Measurements from ENCODE around the gene NDUFS6.

NDUFS6 gene

DNA sequence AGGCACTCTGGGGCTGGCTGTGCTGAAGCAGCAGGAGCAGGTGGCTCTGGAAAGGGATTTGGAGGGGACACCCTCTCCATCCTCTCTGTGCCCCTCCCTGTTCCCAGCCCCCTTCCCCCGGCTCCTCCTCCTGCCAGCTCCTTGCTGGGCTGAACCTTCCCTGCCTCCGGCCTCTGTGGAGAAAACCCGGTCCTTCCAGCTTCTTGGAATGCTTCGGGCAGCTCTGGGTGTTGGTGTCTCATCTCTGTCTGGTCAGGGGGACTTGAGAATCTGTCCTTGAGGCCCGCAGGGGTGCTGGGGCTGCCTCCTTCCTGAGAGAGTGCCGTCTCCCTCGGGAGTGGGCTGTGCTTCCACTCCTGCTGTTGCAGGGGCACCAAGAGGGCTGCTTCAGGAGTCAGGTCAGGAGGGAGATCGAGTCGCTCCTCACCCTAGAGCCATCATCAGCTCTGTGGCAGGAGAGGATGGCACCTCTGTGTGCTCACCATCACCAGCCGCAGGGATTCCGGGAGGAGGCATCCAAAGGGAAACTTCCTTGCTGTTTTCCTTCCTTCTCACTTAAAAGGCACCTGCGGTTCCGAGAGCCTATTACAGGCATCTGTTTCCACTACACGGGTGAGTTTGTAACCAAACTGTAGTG is 30.6 kb downstream of the NDUFS6 start:
- CTCF ChIA-PET = no interaction called here
- TF ChIP-seq, protein P1, sequence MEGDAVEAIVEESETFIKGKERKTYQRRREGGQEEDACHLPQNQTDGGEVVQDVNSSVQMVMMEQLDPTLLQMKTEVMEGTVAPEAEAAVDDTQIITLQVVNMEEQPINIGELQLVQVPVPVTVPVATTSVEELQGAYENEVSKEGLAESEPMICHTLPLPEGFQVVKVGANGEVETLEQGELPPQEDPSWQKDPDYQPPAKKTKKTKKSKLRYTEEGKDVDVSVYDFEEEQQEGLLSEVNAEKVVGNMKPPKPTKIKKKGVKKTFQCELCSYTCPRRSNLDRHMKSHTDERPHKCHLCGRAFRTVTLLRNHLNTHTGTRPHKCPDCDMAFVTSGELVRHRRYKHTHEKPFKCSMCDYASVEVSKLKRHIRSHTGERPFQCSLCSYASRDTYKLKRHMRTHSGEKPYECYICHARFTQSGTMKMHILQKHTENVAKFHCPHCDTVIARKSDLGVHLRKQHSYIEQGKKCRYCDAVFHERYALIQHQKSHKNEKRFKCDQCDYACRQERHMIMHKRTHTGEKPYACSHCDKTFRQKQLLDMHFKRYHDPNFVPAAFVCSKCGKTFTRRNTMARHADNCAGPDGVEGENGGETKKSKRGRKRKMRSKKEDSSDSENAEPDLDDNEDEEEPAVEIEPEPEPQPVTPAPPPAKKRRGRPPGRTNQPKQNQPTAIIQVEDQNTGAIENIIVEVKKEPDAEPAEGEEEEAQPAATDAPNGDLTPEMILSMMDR (IDR thresholded peaks at IDR 0.05; ENCODE audit: insufficient read depth, low read length, missing control alignments) = no peak
- POLR2A ChIA-PET = no interaction called here
- DNase-seq (ENCODE audit: low read depth, low spot score) = no peak
- no peak overlapping the region for H3K4me3 ChIP-seq (ENCODE audit: low read depth, low read length)

DNA sequence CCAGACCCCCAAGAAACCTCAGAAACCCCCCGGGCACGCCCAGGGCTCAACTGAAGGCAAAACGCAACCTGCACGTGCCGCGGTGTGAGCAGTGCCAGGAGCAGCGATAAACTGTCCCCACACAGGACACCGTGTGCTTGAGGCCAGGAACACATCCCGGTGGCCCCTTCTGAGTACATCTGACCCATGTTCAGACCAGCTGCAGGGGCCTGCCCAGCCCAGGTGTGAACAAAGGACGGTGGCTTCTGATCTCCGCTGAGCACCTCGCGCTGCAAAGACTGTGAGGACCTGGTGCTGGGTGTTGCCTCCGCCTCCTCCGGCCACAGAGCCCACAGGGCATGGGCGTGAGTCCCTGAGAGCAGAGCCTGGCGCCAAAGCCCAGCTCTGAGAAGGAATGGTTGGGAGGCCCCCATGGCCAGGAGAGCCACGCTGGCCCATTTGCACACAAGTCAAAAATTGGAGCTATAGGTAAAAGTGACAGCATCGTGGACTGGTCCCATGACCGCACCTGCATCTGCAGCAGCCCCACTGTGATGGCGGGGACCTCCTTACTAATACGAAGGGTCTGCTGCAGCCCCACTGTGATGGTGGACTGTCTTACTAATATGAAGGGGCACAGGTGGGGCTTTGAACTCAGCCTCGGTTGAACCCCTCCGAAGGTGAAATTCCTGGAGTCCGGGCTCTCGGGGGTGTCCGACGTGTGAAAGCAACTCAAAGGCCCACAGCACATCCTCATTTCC is 31.5 kb downstream of the NDUFS6 start:
- POLR2A ChIA-PET = no interaction called here
- TF ChIP-seq, protein P1 (IDR thresholded peaks at IDR 0.05; ENCODE audit: insufficient read depth, low read length, missing control alignments) = no peak
- no peak for DNase-seq (ENCODE audit: low read depth, low spot score)
- CTCF ChIA-PET = no interaction called here
- H3K4me3 ChIP-seq (ENCODE audit: low read depth, low read length) = no peak overlapping the region

DNA sequence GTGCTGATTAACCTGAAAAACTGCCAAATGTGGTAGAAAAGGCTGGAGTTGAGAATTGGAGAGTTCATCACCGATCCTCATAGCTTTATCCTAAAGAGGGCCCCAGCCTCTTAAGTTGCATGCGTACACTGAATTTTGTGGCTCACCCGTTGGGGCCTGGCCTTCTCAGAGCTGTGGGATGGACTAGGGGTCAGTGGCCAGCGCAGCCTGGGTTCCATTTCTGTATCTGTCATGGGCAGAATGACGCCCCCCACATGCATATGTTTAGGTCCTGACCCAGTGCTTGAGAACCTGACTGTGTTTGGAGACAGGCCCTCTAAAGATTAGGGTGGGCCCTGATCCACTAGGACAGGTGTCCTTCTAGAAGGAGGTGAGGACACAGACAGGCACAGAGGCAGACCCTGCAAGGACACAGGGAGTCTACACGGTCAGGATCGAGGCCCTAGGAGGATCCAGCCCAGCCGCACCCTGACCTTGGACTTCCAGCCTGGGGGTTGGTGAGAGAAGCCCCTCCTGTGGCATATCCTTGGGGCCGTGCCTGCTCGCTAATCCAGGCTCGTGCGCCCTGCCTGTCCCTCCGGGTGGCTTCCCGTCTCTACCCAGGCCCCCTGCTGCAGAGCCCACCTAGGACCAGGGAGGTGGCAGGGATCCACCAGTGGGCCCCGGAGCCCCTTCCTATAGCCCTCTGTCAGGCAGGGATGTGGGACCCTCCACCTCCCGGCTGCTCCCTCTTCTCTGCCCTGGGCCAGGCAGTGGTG is 32.2 kb downstream of the NDUFS6 start:
- TF ChIP-seq, protein P1 (IDR thresholded peaks at IDR 0.05; ENCODE audit: insufficient read depth, low read length, missing control alignments) = no peak
- ChIA-PET POLR2A (no interaction called here), CTCF (no interaction called here)
- DNase-seq (ENCODE audit: low read depth, low spot score) = no peak
- H3K4me3 ChIP-seq (ENCODE audit: low read depth, low read length) = no peak overlapping the region

DNA sequence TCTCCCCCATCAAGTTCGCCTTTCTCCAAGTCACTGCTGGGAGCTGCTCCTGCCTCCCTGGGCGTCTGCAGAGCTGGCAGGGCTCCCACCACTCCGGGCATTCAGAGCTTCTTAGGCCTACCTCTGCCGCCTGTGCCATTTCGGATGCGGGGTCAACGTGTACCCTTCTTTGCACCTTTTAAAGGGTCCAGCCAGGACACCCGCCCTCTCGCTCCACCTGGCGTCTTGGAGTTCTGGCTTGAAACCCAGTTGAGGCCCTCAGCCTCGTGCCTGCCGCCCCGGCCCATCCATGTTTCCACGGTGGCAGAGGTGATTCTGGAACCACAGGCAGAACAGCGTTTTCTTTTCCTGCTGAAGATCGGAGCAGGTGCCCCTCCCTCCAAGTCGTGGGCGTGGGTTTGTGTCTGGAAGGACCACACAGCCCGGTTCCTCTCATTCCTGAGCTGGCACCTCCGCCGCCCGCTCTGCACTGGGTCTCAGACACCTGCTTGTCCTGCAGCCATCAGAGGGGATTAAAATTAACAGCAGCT is 32.9 kb downstream of the NDUFS6 start:
- TF ChIP-seq, protein P1 (IDR thresholded peaks at IDR 0.05; ENCODE audit: insufficient read depth, low read length, missing control alignments) = no peak
- H3K4me3 ChIP-seq (ENCODE audit: low read depth, low read length) = no peak overlapping the region
- POLR2A ChIA-PET = no interaction called here
- CTCF ChIA-PET = no interaction called here
- no peak for DNase-seq (ENCODE audit: low read depth, low spot score)

DNA sequence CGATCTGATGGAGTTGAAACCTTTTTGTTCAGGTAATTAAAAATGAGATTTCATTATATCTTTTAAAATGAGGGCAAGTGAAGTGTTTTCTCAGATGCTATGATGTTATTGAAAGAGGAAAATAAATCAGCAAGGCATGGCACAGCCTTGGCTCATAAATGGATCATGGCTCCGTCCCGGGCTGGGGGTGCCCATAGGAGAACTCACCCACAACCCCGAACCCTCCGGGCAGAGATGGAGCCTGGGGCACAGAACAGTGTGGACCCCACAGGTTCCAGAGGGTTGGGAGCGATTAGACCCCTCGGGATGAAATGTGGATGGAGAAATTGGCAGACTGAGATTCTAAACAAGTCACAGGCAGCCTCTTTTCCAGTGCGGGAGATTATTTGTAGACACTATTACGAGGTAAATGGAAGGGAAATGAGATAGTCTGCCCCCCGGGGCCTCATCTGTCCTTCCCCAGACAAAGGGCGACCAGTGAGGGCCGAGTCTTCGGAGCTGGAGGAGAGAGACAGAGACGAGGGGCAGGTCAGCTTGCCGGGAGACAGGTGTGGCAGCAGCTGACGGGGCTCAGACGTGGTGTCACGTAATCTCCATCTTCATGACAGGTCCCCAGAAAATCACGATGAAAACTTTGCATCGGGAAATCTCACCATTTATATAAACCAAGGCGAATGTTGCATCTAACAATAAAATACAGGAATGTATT is 33.7 kb downstream of the NDUFS6 start:
- TF ChIP-seq, protein P1 (IDR thresholded peaks at IDR 0.05; ENCODE audit: insufficient read depth, low read length, missing control alignments) = no peak
- H3K4me3 ChIP-seq (ENCODE audit: low read depth, low read length) = no peak overlapping the region
- ChIA-PET CTCF (no interaction called here), POLR2A (no interaction called here)
- no peak for DNase-seq (ENCODE audit: low read depth, low spot score)
